Measurements from ENCODE around the gene FBXL2.
"Not testable (repeated sequence)": the region's sequence is repeated elsewhere in the genome, so short reads cannot be mapped to it uniquely, and the experiment has no call there.

FBXL2 gene

GRCh38 chr3:33388374-33389100, 111.3 kb downstream of the FBXL2 start:
- DNase-seq: no peak

DNA sequence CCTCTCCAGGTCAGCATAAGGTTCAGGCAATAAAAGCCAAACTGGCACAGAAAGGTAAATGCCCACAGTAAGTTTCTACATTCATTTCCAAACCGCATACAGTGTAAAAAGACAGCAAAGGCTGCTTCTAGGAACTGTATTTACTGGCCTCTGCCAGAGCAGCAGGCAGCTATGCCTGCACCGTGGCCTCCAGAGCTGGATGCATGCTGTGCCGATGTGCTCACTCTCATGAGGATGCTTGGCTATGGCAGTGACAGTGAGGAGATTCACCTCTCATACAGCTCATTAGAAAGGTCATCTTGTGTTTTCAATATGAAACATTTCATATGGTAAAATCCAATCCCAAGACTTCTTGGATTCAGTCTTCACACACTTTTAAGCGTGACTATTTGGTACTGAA, 112.7 kb downstream of the FBXL2 start:
- DNase-seq: no peak

- no peak for DNase-seq
Measured at GRCh38 chr3:33391255-33391995, 114.2 kb downstream of the FBXL2 start.

DNA sequence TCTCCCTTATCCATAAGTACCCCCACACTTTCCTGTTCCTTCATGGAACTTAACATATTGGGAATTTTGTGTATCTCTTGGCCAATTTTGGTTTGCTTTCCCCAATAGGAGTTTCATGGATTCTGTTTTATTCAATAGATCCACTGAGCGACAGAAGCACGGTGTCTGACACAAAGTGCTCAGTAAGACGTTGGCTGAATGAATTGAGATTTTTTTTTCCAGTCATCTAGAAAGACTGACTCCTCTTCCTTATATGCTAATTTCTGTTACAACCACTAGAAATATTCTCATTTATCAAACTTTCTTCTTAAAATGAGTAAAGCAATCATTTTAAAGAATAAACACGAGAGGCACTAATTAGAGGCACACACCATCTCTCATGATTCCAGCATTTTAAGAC, 114.9 kb downstream of the FBXL2 start:
- DNase-seq: no peak

GRCh38 chr3:33392703-33393125, 115.5 kb downstream of the FBXL2 start:
- DNase-seq: no peak

GRCh38 chr3:33394403-33395054, 117.3 kb downstream of the FBXL2 start:
- no peak for DNase-seq

DNA sequence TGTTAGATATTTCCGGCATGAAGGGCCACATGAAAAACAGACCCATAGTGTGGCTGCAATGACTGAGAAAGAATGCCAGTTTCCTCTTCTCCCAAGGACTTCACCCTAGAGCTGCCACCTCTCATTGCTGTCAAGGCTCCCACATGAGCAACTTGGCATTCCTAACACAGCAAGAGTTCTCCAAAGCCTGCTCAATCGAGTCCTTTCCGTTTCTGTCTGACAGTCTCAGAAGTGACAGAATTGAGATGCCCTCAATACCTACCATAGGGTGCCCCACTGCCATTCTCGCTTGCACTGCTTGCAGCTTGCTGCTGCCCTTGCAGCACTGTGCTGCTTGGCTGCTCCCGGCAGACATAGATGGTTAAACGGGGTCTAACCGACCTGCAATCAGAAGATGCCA, 118.7 kb downstream of the FBXL2 start:
- no peak for DNase-seq

DNA sequence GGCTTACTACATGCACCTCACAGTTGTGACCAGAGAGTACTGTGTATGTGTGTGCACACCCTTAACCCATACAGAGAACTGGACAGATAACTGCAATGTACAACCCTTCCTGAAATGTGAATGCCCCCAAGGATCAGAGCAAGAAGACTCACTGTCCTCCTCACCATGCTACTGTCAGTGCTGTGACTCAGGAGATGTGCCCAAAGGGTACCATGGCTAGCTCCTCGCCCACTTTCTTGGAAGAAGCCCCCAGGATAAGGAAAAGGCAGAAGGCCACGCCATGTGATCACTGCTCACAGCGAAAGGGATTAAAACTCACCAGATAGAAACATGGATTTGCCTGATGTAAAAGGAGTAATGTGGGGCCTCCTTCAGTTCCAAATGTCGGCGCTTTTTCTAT, 121.2 kb downstream of the FBXL2 start:
- DNase-seq: no peak

GRCh38 chr3:33401781-33402180, 124.5 kb downstream of the FBXL2 start:
- no peak for DNase-seq

GRCh38 chr3:33402936-33403335, 125.7 kb downstream of the FBXL2 start:
- DNase-seq: no peak

DNA sequence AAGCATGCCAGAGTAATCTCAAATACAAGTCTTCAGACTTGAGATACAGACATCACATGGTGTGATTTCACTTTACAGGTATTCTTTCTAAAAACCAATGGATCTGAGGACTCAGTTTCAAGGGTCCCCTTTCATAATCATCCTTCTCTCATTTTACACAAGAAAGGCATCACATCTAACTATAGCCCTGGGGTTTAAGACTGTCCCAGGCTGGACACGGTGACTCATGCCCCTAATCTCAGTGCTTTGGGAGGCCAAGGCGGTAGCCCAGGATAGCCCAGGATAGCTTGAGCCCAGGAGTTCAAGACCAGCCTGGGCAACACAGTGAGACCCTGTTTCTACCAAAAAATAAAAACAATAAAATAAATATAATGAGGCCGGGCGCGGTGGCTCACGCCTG, 126.5 kb downstream of the FBXL2 start:
- DNase-seq: no peak

GRCh38 chr3:33410816-33411215, 133.6 kb downstream of the FBXL2 start:
- not testable (repeated sequence) for DNase-seq

- no peak for DNase-seq
Measured at GRCh38 chr3:33417066-33417673, 139.9 kb downstream of the FBXL2 start.

- DNase-seq: no peak
Measured at GRCh38 chr3:33419948-33420347, 142.7 kb downstream of the FBXL2 start.

DNA sequence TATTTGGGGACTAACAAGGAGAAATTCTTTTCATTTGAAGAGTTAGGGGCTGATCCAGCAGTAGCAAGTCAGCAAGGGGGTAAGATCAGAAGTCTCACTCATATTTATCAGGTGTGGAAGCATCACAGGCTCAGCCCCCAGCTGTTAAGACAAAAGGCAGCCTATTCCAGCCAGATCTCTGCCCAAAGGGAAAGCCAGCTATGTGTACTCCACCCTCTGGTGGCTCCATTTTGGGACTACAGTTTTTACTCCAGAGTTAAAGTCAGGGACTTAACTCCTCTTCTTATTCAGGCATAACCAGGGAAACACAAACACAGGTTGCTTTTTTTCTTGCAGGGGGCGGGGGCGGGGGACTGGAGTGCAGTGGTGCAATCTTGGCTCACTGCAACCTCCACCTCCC, 143.7 kb downstream of the FBXL2 start:
- DNase-seq: no peak

GRCh38 chr3:33424606-33425452, 147.6 kb downstream of the FBXL2 start:
- no peak for DNase-seq

GRCh38 chr3:33425453-33425852, 148.2 kb downstream of the FBXL2 start:
- no peak for DNase-seq

DNA sequence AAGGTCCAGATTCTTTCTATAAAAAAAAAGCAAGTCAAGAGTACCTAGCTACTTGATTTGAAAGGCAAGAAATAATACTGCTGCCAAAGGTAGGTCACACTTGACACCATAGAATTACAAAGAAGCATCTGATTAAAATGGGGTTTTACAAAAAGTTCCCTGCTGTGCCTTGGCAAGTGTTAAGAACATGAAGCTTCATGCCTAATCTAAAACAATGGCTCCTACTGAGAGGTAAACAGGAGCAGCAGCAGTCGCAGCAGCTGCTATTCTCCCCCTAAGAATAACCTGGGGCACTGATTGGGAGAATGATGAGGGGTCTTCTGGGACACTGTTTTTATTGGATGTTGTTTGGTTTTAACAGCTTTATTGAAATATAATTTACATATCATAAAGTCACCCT, 148.8 kb downstream of the FBXL2 start:
- DNase-seq: no peak

DNA sequence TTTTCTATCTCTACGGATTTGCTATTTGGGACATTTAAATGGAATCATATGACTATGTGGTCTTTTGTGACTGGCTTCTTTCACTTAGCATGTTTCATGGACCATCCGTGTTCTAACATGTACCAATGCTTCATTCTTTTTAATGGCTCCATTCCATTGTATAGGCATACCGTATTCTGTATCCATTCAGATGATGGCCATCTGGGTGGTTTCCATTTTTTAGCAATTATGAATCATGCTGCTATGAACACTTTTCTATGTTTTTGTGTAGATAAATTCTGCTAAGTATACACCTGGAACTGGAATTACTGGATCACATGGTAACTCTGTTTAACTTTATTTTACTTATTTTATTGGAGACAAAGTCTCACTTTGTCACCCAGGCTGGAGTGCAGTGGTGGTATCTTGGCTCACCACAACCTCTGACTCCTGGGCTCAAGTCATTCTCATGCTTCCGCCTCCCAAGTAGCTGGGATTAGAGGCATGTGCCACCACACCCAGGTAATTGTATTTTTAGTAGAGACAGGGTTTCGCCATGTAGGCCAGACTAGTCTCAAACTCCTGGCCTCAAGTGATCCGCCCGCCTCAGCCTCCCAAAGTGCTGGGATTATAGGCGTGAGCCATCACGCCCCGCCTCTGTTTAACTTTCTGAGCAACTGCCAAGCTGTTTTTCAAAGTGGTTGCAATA, 149.5 kb downstream of the FBXL2 start:
- DNase-seq: no peak

DNA sequence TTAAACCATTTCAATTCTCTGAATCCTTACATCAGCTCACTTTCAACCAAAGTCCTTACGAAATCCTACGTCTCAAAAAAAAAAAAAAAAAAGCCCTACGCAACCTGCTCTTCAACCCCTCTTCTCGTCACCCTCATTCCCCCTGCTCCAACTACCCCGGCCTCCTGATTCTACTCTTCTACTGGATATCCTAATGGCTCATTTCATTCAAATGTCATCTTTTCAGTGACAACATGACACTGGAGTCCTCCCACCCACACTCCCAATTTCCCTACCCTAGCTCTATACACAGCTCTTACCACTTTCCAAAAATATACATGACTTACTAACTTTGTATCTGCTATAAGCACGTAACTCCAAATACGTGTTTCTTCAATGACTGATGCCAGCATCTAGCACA, 151.5 kb downstream of the FBXL2 start:
- DNase-seq: no peak

DNA sequence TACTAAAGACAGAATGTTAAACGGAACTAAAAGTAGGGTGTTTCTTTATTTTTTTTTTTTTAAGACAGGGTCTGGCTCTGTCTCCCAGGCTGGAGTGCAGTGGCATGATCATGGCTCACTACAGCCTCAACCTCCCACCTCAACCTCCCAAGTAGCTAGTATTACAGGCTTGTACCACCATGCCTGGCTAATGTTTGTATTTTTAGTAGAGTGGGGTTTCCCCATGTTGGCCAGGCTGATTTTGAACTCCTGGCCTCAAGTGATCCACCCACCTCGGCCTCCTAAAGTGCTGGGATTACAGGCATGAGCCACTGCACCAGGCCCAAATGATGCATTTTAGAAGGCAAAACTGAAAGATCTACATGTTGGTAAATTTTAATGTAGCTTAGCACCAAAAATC, 152.1 kb downstream of the FBXL2 start:
- DNase-seq: not testable (repeated sequence)

- no peak for DNase-seq
Measured at GRCh38 chr3:33430061-33430460, 152.8 kb downstream of the FBXL2 start.

Data from CD4-positive, alpha-beta T cell treated with Interleukin-17A for 1 hour (primary cell).